IMR-90 (cell line): ENCODE results near the gene ZNF609. TPM values are rescaled to one million over a fixed set of nuclear protein-coding genes. Genes with fewer than 3 reads are reported as not detected.

ENCODE experiments used
- ATAC-seq: fragments of 200-7000 bp; cut with Tn5 transposase; 2 replicates; pipeline ENCODE4 v1.9.1; 2020; ENCODE audit warnings: low read depth, mild to moderate bottlenecking, moderate library complexity
- BruUV-seq: library from RNA; stranded (reverse); fragments of 400-500 nt; replicated peaks from 2 replicates; lab custom pipeline; 2021; lab: Mats Ljungman, UMichigan
- CTCF ChIA-PET: fragments of 300-600 bp; formaldehyde crosslinking; extraction: SDS; loops from one replicate; lab custom pipeline; 2021; ENCODE audit warnings: antibody characterized with exemption; lab: Yijun Ruan, JAX
- POLR2A ChIA-PET: fragments of 300-600 bp; sonication (Branson Sonifier 250); formaldehyde crosslinking; loops from one replicate; lab custom pipeline; 2022; ENCODE audit warnings: antibody characterized with exemption; ENCODE audit not compliant: unreplicated experiment; lab: Charles Lee
- DNase-seq: peaks from one replicate; pipeline ENCODE4 v3.0.0; 2013
- H2AFZ ChIP-seq: replicated peaks from 2 replicates; pipeline ENCODE3; 2013; ENCODE audit warnings: low read length, mild to moderate bottlenecking; ENCODE audit not compliant: poor library complexity
- H2AK5ac ChIP-seq: 2 replicates; pipeline ENCODE4 v1.6.1; 2013; ENCODE audit warnings: low read depth, low read length, inconsistent platforms
- H2AK9ac ChIP-seq: replicated peaks from 2 replicates; pipeline ENCODE3; 2013; ENCODE audit warnings: mild to moderate bottlenecking, low read depth, low read length, moderate library complexity; ENCODE audit not compliant: poor library complexity
- H2BK120ac ChIP-seq: 2 replicates; pipeline ENCODE4 v1.6.1; 2013; ENCODE audit warnings: low read depth, low read length, inconsistent platforms
- H2BK15ac ChIP-seq: 3 replicates; pipeline ENCODE4 v1.6.1; 2013; ENCODE audit warnings: low read depth, low read length, inconsistent platforms
- H2BK20ac ChIP-seq: 2 replicates; pipeline ENCODE4 v1.6.1; 2013; ENCODE audit warnings: low read depth, mild to moderate bottlenecking, inconsistent platforms, low read length, moderate library complexity
- H2BK5ac ChIP-seq: 2 replicates; pipeline ENCODE4 v1.6.1; 2013; ENCODE audit warnings: mild to moderate bottlenecking, low read depth, low read length, inconsistent platforms; ENCODE audit not compliant: poor library complexity, severe bottlenecking
- H3K14ac ChIP-seq: replicated peaks from 2 replicates; pipeline ENCODE4 v1.6.1; 2013; ENCODE audit warnings: low read depth, low read length, inconsistent platforms
- H3K18ac ChIP-seq: 2 replicates; pipeline ENCODE4 v1.6.1; 2013; ENCODE audit warnings: low read depth, low read length, control low read depth
- H3K23ac ChIP-seq: 2 replicates; pipeline ENCODE4 v1.6.1; 2013; ENCODE audit warnings: low read depth, low read length, inconsistent platforms
- H3K27ac ChIP-seq: 2 replicates; pipeline ENCODE4 v1.5.1; 2013; ENCODE audit warnings: mild to moderate bottlenecking, control low read depth, low read length; ENCODE audit not compliant: insufficient read depth
- H3K27me3 ChIP-seq: 2 replicates; pipeline ENCODE4 v1.6.1; 2013; ENCODE audit warnings: low read length; ENCODE audit not compliant: control insufficient read depth, insufficient read depth
- H3K36me3 ChIP-seq: 2 replicates; pipeline ENCODE4 v1.6.1; 2013; ENCODE audit warnings: low read length, mixed read lengths; ENCODE audit not compliant: control insufficient read depth, insufficient read depth
- H3K4ac ChIP-seq: 2 replicates; pipeline ENCODE4 v1.6.1; 2013; ENCODE audit warnings: low read depth, low read length, inconsistent platforms
- H3K4me1 ChIP-seq: 2 replicates; pipeline ENCODE4 v1.6.1; 2013; ENCODE audit warnings: low read length, mixed read lengths; ENCODE audit not compliant: control insufficient read depth, insufficient read depth
- H3K4me2 ChIP-seq: 2 replicates; pipeline ENCODE4 v1.6.1; 2013; ENCODE audit warnings: low read depth, mild to moderate bottlenecking, control low read depth, low read length, moderate library complexity
- H3K4me3 ChIP-seq: 2 replicates; pipeline ENCODE4 v1.5.1; 2013; ENCODE audit warnings: low read depth, mild to moderate bottlenecking, control low read depth, low read length, moderate library complexity; ENCODE audit not compliant: insufficient read depth
- H3K56ac ChIP-seq: 2 replicates; pipeline ENCODE4 v1.6.1; 2013; ENCODE audit warnings: low read length, inconsistent platforms; ENCODE audit not compliant: insufficient read depth; ENCODE audit errors: extremely low read depth
- H3K79me1 ChIP-seq, 2 experiments: 2 replicates each; pipeline ENCODE4 v1.6.1; 2013; ENCODE audit warnings: low read length in 2 of 2, inconsistent platforms in 1 of 2, low read depth in 1 of 2
- H3K9ac ChIP-seq: 2 replicates; pipeline ENCODE4 v1.6.1; 2013; ENCODE audit warnings: low read depth, low read length, control low read depth
- H3K9me1 ChIP-seq: 2 replicates; pipeline ENCODE4 v1.6.1; 2013; ENCODE audit warnings: low read length, inconsistent platforms; ENCODE audit not compliant: insufficient read depth
- H3K9me3 ChIP-seq: 2 replicates; pipeline ENCODE4 v1.6.1; 2013; ENCODE audit warnings: low read length; ENCODE audit not compliant: control insufficient read depth, insufficient read depth
- H4K20me1 ChIP-seq: 2 replicates; pipeline ENCODE4 v1.6.1; 2013; ENCODE audit warnings: low read length, inconsistent platforms; ENCODE audit not compliant: insufficient read depth
- H4K5ac ChIP-seq: 2 replicates; pipeline ENCODE4 v1.6.1; 2013; ENCODE audit warnings: mild to moderate bottlenecking, low read depth, low read length, control low read depth
- H4K8ac ChIP-seq, 2 experiments: 2 replicates each; pipeline ENCODE4 v1.6.1; 2013; ENCODE audit warnings: low read depth in 2 of 2, low read length in 2 of 2, control low read depth in 1 of 2, inconsistent platforms in 1 of 2
- H4K91ac ChIP-seq: 2 replicates; pipeline ENCODE4 v1.6.1; 2013; ENCODE audit warnings: low read depth, low read length, inconsistent platforms; ENCODE audit not compliant: insufficient read depth
- CEBPB ChIP-seq: IDR thresholded peaks from 2 replicates; pipeline ENCODE4 v1.6.1; 2012; ENCODE audit warnings: low read depth, low read length, improper control_type of control experiment
- CTCF ChIP-seq: conservative IDR thresholded peaks from 2 replicates; pipeline ENCODE4 v1.5.1; 2012; ENCODE audit warnings: mild to moderate bottlenecking, low read depth, low read length, improper control_type of control experiment
- MAFK ChIP-seq: IDR thresholded peaks from 2 replicates; pipeline ENCODE4 v1.6.1; 2012; ENCODE audit warnings: low read depth, low read length, improper control_type of control experiment
- RFX5 ChIP-seq: IDR thresholded peaks from 2 replicates; pipeline ENCODE4 v1.8.0; 2012; ENCODE audit warnings: low read depth, mild to moderate bottlenecking, low read length, moderate library complexity
- dilution Hi-C: fragments of 300-500 bp; cut with HindIII; formaldehyde crosslinking; loops from one replicate; pipeline ENCODE4 v1.14.3; 2018; ENCODE audit warnings: low sequenced_read_pairs; ENCODE audit not compliant: unreplicated experiment
- in situ Hi-C: fragments of 300-500 bp; cut with MboI; formaldehyde crosslinking; loops from 3 replicates; pipeline ENCODE4 v1.14.3; 2019; ENCODE audit warnings: low sequenced_read_pairs, inconsistent platforms, mixed read lengths
- intact Hi-C: fragments of 100-400 bp; cut with micrococcal nuclease; formaldehyde crosslinking; loops from 2 replicates; pipeline ENCODE4 v1.10.0; 2022
- polyA plus RNA-seq, 3 experiments: library from polyadenylated mRNA; depleted of rRNA; stranded (reverse); fragments of >200 nt; gene quantifications; 2 replicates each; pipeline ENCODE4 v1.2.3, GENCODE V29; 2012; ENCODE audit warnings: low replicate concordance in 1 of 3
- total RNA-seq: library from RNA; depleted of rRNA; stranded (reverse); fragments of >200 nt; gene quantifications from 2 replicates; pipeline ENCODE4 v1.2.3, GENCODE V29; 2012

Gene ZNF609
- total and polyA plus RNA-seq, 2 of the 4 experiments (the other 2 are of a cell fraction), result 10.4 to 12.5 TPM

DNA sequence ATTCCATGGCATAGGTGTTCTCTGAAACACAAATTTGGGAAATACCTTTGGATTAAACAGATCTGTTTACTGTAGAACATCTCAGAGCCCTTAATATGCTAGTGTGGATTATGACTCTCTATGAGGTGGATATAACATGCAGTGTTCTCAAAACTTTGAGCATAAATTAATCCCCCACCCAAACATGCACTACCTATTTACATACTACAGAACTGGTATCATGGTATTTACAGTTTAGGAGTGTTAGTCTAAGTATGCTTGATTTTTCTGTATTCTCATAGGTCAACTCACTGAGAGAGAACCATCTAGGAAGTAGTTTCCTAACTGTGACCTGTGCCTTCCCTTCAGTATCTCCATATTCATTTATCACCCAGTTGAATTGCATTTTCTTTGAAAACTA is 30.9 kb upstream of the ZNF609 start:
- in situ Hi-C loops, result loop anchor here (5.0 kb wide), 1 partner anchor 238 kb away; no protein-coding TSS in a partner anchor

More for the DNA sequence above, 30.9 kb upstream of the ZNF609 start:
- peak overlapping the region; percentile 19; the same call in 1 of the 2 replicates for H3K4me2 ChIP-seq
- H3K9ac ChIP-seq, result no peak overlapping the region
- no peak overlapping the region for H3K56ac ChIP-seq
- dilution Hi-C loops (no loop called here), intact Hi-C loops (loop anchor here (5.0 kb wide), 1 partner anchor 298 kb away; no protein-coding TSS in a partner anchor)
- BruUV-seq, result no TSS peak
- H3K36me3 ChIP-seq, result peaks cover 11% of the 10 kb centered on the region
- no peak overlapping the region for H2AK5ac ChIP-seq
- H4K91ac ChIP-seq, result no peak overlapping the region
- TF ChIP-seq CEBPB (no peak), CTCF (no peak), RFX5 (no peak), MAFK (no peak)
- no peak overlapping the region for H3K4ac ChIP-seq
- no peak overlapping the region for H4K5ac ChIP-seq
- peak overlapping the region; percentile 16; the same call in 1 of the 2 replicates for H3K18ac ChIP-seq
- H4K8ac ChIP-seq, result no peak overlapping the region
- peak overlapping the region; percentile 13; the same call in 1 of the 2 replicates for H3K27ac ChIP-seq
- no peaks in the 10 kb centered on the region for H4K20me1 ChIP-seq
- peak overlapping the region; percentile 10; the same call in 1 of the 2 replicates for H3K23ac ChIP-seq
- no peak overlapping the region; the same call in 1 of the 2 replicates for H2BK20ac ChIP-seq
- CTCF ChIA-PET, result no interaction called here
- no peaks in the 10 kb centered on the region for H3K27me3 ChIP-seq
- no peak overlapping the region for H2AK9ac ChIP-seq
- peaks cover 3 to 18% of the 10 kb centered on the region in 2 experiments; a peak in 3 of 4 replicates for H3K79me1 ChIP-seq
- DNase-seq (no peak), ATAC-seq (no peak)
- peaks cover 4% of the 10 kb centered on the region; the same call in 1 of the 2 replicates for H3K4me1 ChIP-seq
- POLR2A ChIA-PET, result no interaction called here
- H2BK5ac ChIP-seq, result peak overlapping the region; percentile 77
- peak overlapping the region; percentile 35 for H3K14ac ChIP-seq
- H2BK15ac ChIP-seq, result no peak overlapping the region
- H3K4me3 ChIP-seq, result no peak overlapping the region
- H3K9me3 ChIP-seq, result no peaks in the 10 kb centered on the region
- no peak overlapping the region for H2BK120ac ChIP-seq
- no peaks in the 10 kb centered on the region for H3K9me1 ChIP-seq
- no peak overlapping the region for H2AFZ ChIP-seq
